NCI-H510A (cell line): ENCODE results near the gene KRTAP10-9.

Experiments
- DNase-seq: peaks from one replicate; lab custom pipeline; 2025; lab: John Stamatoyannopoulos, UW

Gene KRTAP10-9

GRCh38 chr21:44666401-44667320 lies 39.8 kb downstream of the KRTAP10-9 start, which contains the start of gene KRTAP12-2:
TSS of gene KRTAP12-2 (minus strand) at chr21:44666927. CDS start at chr21:44666886, 41 bp downstream.
- DNase-seq, result no peak

GRCh38 chr21:44667612-44668011 lies 40.7 kb downstream of the KRTAP10-9 start:
- DNase-seq, result no peak

- DNase-seq, result no peak
Measured at GRCh38 chr21:44670642-44671432, 43.9 kb downstream of the KRTAP10-9 start.

GRCh38 chr21:44671911-44672310 lies 45.0 kb downstream of the KRTAP10-9 start:
- DNase-seq, result no peak

GRCh38 chr21:44677881-44678280 lies 51.0 kb downstream of the KRTAP10-9 start:
- no peak for DNase-seq
